H1 (cell line): Measurements from ENCODE around the gene TAS2R40. TPM values are rescaled to one million over a fixed set of nuclear protein-coding genes. Genes with fewer than 3 reads are reported as not detected.

Source experiments
- CTCF ChIA-PET: fragments of 300-600 bp; sonication (Branson Sonifier 250); formaldehyde crosslinking; loops from one replicate; lab custom pipeline; 2021; ENCODE audit not compliant: partially characterized antibody; lab: Charles Lee
- POLR2A ChIA-PET: fragments of 300-600 bp; sonication (Branson Sonifier 250); formaldehyde crosslinking; loops from one replicate; lab custom pipeline; 2021; ENCODE audit warnings: inconsistent platforms; ENCODE audit not compliant: partially characterized antibody; lab: Charles Lee
- DNase-seq, 2 experiments: peaks; one replicate each; pipeline versions ENCODE4 v3.0.0 to v3.0.0-alpha.2; 2010 to 2022; ENCODE audit warnings: low spot score in 2 of 2, low read depth in 1 of 2, mixed read lengths in 1 of 2
- FAIRE-seq: peaks from 2 replicates; lab custom pipeline; 2011; peaks lifted over from hg19 to GRCh38; lab: Jason Lieb, UNC
- H2AFZ ChIP-seq: 2 replicates; pipeline ENCODE4 v1.8.1; 2012; ENCODE audit warnings: low read length, inconsistent platforms
- H2AK5ac ChIP-seq: 2 replicates; pipeline ENCODE4 v1.6.1; 2013; ENCODE audit warnings: low read depth, low read length
- H2BK120ac ChIP-seq: replicated peaks from 2 replicates; pipeline ENCODE3; 2013; ENCODE audit warnings: low read depth, low read length, inconsistent platforms
- H2BK12ac ChIP-seq: 2 replicates; pipeline ENCODE4 v1.6.1; 2013; ENCODE audit warnings: low read depth, low read length
- H2BK15ac ChIP-seq: 2 replicates; pipeline ENCODE4 v1.6.1; 2013; ENCODE audit warnings: low read length
- H2BK20ac ChIP-seq: 2 replicates; pipeline ENCODE4 v1.6.1; 2013; ENCODE audit warnings: low read length
- H2BK5ac ChIP-seq: 2 replicates; pipeline ENCODE4 v1.6.1; 2013; ENCODE audit warnings: low read depth, low read length
- H3K14ac ChIP-seq: 2 replicates; pipeline ENCODE4 v1.6.1; 2013; ENCODE audit warnings: inconsistent platforms; ENCODE audit not compliant: insufficient read length
- H3K18ac ChIP-seq: 2 replicates; pipeline ENCODE4 v1.6.1; 2013; ENCODE audit warnings: low read length; ENCODE audit errors: extremely low read depth
- H3K23ac ChIP-seq: 2 replicates; pipeline ENCODE4 v1.6.1; 2013; ENCODE audit warnings: inconsistent platforms; ENCODE audit not compliant: insufficient read length
- H3K23me2 ChIP-seq: 2 replicates; pipeline ENCODE4 v1.6.1; 2013; ENCODE audit warnings: low read depth, low read length
- H3K27ac ChIP-seq: 2 replicates; pipeline ENCODE4 v1.6.1; 2011; ENCODE audit warnings: low read depth, low read length, inconsistent platforms
- H3K27me3 ChIP-seq, 4 experiments: replicated peaks in 1 of 4; 1 replicate in 1 of 4; 2 replicates in 3 of 4; pipeline versions ENCODE4 v1.6.1 to v1.8.1; 2011 to 2013; ENCODE audit warnings: low read length in 3 of 4, mild to moderate bottlenecking in 3 of 4, inconsistent platforms in 2 of 4, mixed read lengths in 2 of 4, moderate library complexity in 1 of 4; ENCODE audit not compliant: control insufficient read depth in 3 of 4, insufficient read depth in 3 of 4; ENCODE audit errors: extremely low read depth in 1 of 4
- H3K36me3 ChIP-seq, 4 experiments: 2 replicates each; pipeline versions ENCODE4 v1.6.1 to v1.8.1; 2011 to 2013; ENCODE audit warnings: mild to moderate bottlenecking in 4 of 4, low read length in 3 of 4, moderate library complexity in 2 of 4, control low read depth in 1 of 4, inconsistent platforms in 1 of 4; ENCODE audit not compliant: insufficient read depth in 4 of 4, control insufficient read depth in 2 of 4
- H3K4ac ChIP-seq: replicated peaks from 2 replicates; pipeline ENCODE3; 2013; ENCODE audit warnings: low read length, low read depth, mixed read lengths, inconsistent platforms; ENCODE audit not compliant: insufficient read length
- H3K4me1 ChIP-seq, 4 experiments: replicated peaks in 1 of 4; 1 replicate in 1 of 4; 2 replicates in 3 of 4; pipeline versions ENCODE4 v1.6.1 to v1.8.1; 2011 to 2013; ENCODE audit warnings: low read length in 3 of 4, inconsistent platforms in 2 of 4, mixed read lengths in 1 of 4; ENCODE audit not compliant: insufficient read depth in 4 of 4, control insufficient read depth in 3 of 4
- H3K4me2 ChIP-seq, 2 experiments: 2 replicates each; pipeline versions ENCODE4 v1.6.1 to v1.8.1; 2011 to 2013; ENCODE audit warnings: low read depth in 2 of 2, low read length in 2 of 2, control low read depth in 1 of 2, inconsistent platforms in 1 of 2, mild to moderate bottlenecking in 1 of 2; ENCODE audit not compliant: insufficient read depth in 1 of 2
- H3K4me3 ChIP-seq, 4 experiments: fragments of 200-600, 300-600 bp in 1 of 4; sonication (generic), shearing (Covaris generic), sonication (Bioruptor Twin) in 1 of 4; 2 replicates each; pipeline versions ENCODE4 v1.5.1 to v1.8.1; 2011 to 2016; ENCODE audit warnings: low read length in 4 of 4, low read depth in 3 of 4, control low read depth in 2 of 4, inconsistent platforms in 2 of 4, mild to moderate bottlenecking in 2 of 4, mixed read lengths in 1 of 4, moderate library complexity in 1 of 4; ENCODE audit not compliant: insufficient read depth in 2 of 4; ENCODE audit errors: extremely low read depth in 1 of 4
- H3K56ac ChIP-seq: replicated peaks from 2 replicates; pipeline ENCODE3; 2013; ENCODE audit warnings: low read depth, mild to moderate bottlenecking, mixed read lengths, low read length, inconsistent platforms; ENCODE audit not compliant: insufficient read length
- H3K79me1 ChIP-seq: 2 replicates; pipeline ENCODE4 v1.6.1; 2013; ENCODE audit warnings: low read depth, low read length, control low read depth
- H3K79me2 ChIP-seq, 2 experiments: 2 replicates each; pipeline versions ENCODE4 v1.6.1 to v1.8.1; 2012 to 2013; ENCODE audit warnings: low read length in 2 of 2, mild to moderate bottlenecking in 2 of 2, inconsistent platforms in 1 of 2; ENCODE audit not compliant: insufficient read depth in 2 of 2, control insufficient read depth in 1 of 2
- H3K9ac ChIP-seq, 4 experiments: replicated peaks in 1 of 4; 1 replicate in 1 of 4; 2 replicates in 3 of 4; pipeline versions ENCODE4 v1.6.1 to v1.8.1; 2011 to 2013; ENCODE audit warnings: low read depth in 3 of 4, low read length in 3 of 4, control low read depth in 2 of 4, mild to moderate bottlenecking in 2 of 4, moderate library complexity in 2 of 4, inconsistent platforms in 1 of 4; ENCODE audit errors: extremely low read depth in 1 of 4
- H3K9me3 ChIP-seq, 2 experiments: 2 replicates each; pipeline versions ENCODE4 v1.6.1 to v1.8.1; 2012 to 2013; ENCODE audit warnings: mild to moderate bottlenecking in 2 of 2, moderate library complexity in 2 of 2, control low read depth in 1 of 2, inconsistent platforms in 1 of 2, low read depth in 1 of 2, low read length in 1 of 2, mixed read lengths in 1 of 2; ENCODE audit not compliant: insufficient read depth in 2 of 2
- H4K20me1 ChIP-seq, 2 experiments: replicated peaks in 1 of 2; 2 replicates each; pipeline versions ENCODE3 to v1.8.1; 2011 to 2013; ENCODE audit warnings: inconsistent platforms in 2 of 2, low read length in 2 of 2, mild to moderate bottlenecking in 1 of 2; ENCODE audit not compliant: insufficient read depth in 2 of 2, control insufficient read depth in 1 of 2
- H4K5ac ChIP-seq: 2 replicates; pipeline ENCODE4 v1.6.1; 2013; ENCODE audit warnings: low read length, low read depth, mixed read lengths, inconsistent platforms; ENCODE audit not compliant: insufficient read length
- H4K8ac ChIP-seq: 2 replicates; pipeline ENCODE4 v1.8.0; 2013; ENCODE audit warnings: mild to moderate bottlenecking, moderate library complexity, low read length, inconsistent platforms; ENCODE audit not compliant: insufficient read depth; ENCODE audit errors: extremely low read depth
- H4K91ac ChIP-seq: replicated peaks from 2 replicates; pipeline ENCODE3; 2013; ENCODE audit warnings: low read length, mixed read lengths, inconsistent platforms; ENCODE audit not compliant: insufficient read length
- CHD2 ChIP-seq: IDR thresholded peaks from 2 replicates; pipeline ENCODE4 v1.6.1; 2012; ENCODE audit warnings: low read length, improper control_type of control experiment
- NANOG ChIP-seq: IDR thresholded peaks from 2 replicates; pipeline ENCODE4 v1.6.1; 2011; ENCODE audit warnings: low read length, low read depth, mild to moderate bottlenecking, inconsistent platforms; ENCODE audit not compliant: insufficient read depth, poor library complexity, severe bottlenecking
- WGBS, 2 experiments: shearing (Covaris generic) in 1 of 2; methylation state at CpG; one replicate each; pipeline versions ENCODE4 v1.1.6 to v1.1.7; 2013 to 2015; ENCODE audit warnings: low lambda C conversion rate in 2 of 2, mixed read lengths in 2 of 2, inconsistent platforms in 1 of 2, low coverage in 1 of 2, missing lambda C conversion rate in 1 of 2; ENCODE audit not compliant: insufficient replicate concordance in 2 of 2, insufficient coverage in 1 of 2, insufficient read length in 1 of 2; ENCODE audit errors: extremely low coverage in 1 of 2, missing lambda C conversion rate in 1 of 2; 5-methylcytosine and 5-hydroxymethylcytosine counted together
- polyA plus RNA-seq, 7 experiments: library from polyadenylated mRNA; depleted of rRNA in 3 of 7; stranded (reverse) in 5 of 7; unstranded in 2 of 7; fragments of >200 nt in 5 of 7; fragments of 200-250 nt in 2 of 7; gene quantifications; 1 replicate in 5 of 7; 2 replicates in 1 of 7; 4 replicates in 1 of 7; pipeline versions ENCODE4 v1.2.1 to v1.2.3, GENCODE V29; 2011 to 2013; ENCODE audit warnings: missing spikeins in 2 of 7, mixed read lengths in 2 of 7
- total RNA-seq: library from RNA; stranded (reverse); fragmentation: NEBNext Ultra II Directional; extraction: Animal tissue kit (Norgen Biotek cat#: 25700); gene quantifications from 2 replicates; pipeline ENCODE4 v1.2.1, GENCODE V29; 2021
- TF ChIP-seq, protein P1 (sequence below): IDR thresholded peaks from 2 replicates; pipeline ENCODE4 v1.6.1; 2012; ENCODE audit warnings: low read length, inconsistent platforms

TAS2R40 gene
- total and polyA plus RNA-seq, 2 of the 8 experiments (the other 6 are each of a cell fraction or from before 2014, with no cell fraction given), result not detected

DNA sequence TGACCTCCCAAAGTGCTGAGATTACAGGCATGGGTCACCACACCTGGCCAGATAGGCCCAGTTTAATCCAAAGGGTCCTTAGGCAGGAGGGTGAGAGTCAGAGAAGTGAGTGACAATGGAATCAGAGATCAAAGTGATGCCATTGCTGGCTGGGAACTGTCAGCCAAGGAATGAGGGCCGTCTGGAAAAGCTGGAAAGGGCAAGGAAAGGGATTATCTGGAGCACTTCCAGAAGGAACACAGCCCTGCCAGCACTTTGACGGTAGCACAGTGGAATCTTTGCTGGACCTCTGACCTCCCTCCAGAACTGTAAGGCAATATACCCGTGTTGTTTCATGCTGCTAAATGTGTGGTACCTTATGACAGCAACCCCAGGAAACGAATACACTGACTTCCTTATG, 11.3 kb upstream of the TAS2R40 start:
- CTCF ChIA-PET, result interaction anchor here (0.6 kb wide), 1 partner anchor 202 kb away, joined by 3 read pairs; no protein-coding TSS in a partner anchor
- Histone ChIP-seq H2BK12ac (no peak overlapping the region), H3K79me2 (no peaks in the 10 kb centered on the region), H3K4ac (no peak overlapping the region), H4K91ac (no peak overlapping the region), H4K8ac (no peak overlapping the region), H3K23ac (no peak overlapping the region), H3K9ac (no peak overlapping the region), H3K79me1 (no peaks in the 10 kb centered on the region), H4K20me1 (no peaks in the 10 kb centered on the region), H3K9me3 (0 out of 4 replicates have a peak, but pooled peaks cover 0 to 2% of the 10 kb centered on the region in 2 experiments), H4K5ac (no peak overlapping the region), H3K4me3 (no peak overlapping the region), H2BK120ac (no peak overlapping the region), H3K4me1 (no peaks in the 10 kb centered on the region), H3K56ac (no peak overlapping the region), H2BK20ac (no peak overlapping the region), H2AFZ (no peak overlapping the region), H3K27ac (no peak overlapping the region), H3K36me3 (no peaks in the 10 kb centered on the region), H2BK15ac (no peak overlapping the region), H3K14ac (no peak overlapping the region), H3K23me2 (no peaks in the 10 kb centered on the region), H2AK5ac (no peak overlapping the region), H3K18ac (no peak overlapping the region), H3K27me3 (no peaks in the 10 kb centered on the region), H2BK5ac (no peak overlapping the region), H3K4me2 (no peak overlapping the region)
- POLR2A ChIA-PET, result no interaction called here
- no peak for FAIRE-seq
- 89% methylated on average over 4 of the region's 4 CpGs; no CpG with 5 or more reads in 1 of the 2 experiments for WGBS, 2 experiments
- no peak for DNase-seq
- TF ChIP-seq, protein P1, sequence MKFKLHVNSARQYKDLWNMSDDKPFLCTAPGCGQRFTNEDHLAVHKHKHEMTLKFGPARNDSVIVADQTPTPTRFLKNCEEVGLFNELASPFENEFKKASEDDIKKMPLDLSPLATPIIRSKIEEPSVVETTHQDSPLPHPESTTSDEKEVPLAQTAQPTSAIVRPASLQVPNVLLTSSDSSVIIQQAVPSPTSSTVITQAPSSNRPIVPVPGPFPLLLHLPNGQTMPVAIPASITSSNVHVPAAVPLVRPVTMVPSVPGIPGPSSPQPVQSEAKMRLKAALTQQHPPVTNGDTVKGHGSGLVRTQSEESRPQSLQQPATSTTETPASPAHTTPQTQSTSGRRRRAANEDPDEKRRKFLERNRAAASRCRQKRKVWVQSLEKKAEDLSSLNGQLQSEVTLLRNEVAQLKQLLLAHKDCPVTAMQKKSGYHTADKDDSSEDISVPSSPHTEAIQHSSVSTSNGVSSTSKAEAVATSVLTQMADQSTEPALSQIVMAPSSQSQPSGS, result no peak
- no peak for TF ChIP-seq CHD2
- no peak for TF ChIP-seq NANOG
- TF ChIP-seq, all 59 proteins: peak for 0
